Fibroblast of mammary gland (primary cell): Measurements from ENCODE around the gene KLHL29.

Experiments
- DNase-seq: peaks from one replicate; pipeline ENCODE4 v3.0.0-alpha.2; 2010; ENCODE audit warnings: low read depth
- H3K4me3 ChIP-seq: 2 replicates; pipeline ENCODE4 v1.5.1; 2011; ENCODE audit warnings: low read depth, mild to moderate bottlenecking, low read length, moderate library complexity; ENCODE audit not compliant: control insufficient read depth
- TF ChIP-seq, protein P1 (sequence below): conservative IDR thresholded peaks from 2 replicates; pipeline ENCODE4 v1.5.1; 2011; ENCODE audit warnings: low read depth, low read length, inconsistent platforms; ENCODE audit not compliant: control insufficient read depth, insufficient read depth

Gene KLHL29

DNA sequence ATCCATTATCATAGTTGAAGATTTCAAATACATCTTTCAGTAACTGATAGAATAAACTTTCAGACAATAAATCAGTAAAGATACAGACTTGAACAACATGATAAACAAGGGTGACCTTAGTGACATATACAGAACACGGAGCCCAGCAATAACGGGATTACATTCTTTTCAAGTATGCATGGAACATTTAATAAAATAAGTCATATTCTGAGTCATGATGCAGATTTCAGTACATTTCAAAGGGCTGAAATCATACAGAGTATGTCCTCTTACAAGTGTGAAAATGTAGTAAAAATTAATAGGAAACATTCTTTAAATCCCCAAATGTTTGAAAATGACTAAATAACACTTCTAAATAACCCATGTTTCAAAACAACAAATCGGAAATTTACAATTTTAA lies 17.2 kb upstream of the KLHL29 start:
- DNase-seq: peak; percentile 57
- TF ChIP-seq, protein P1, sequence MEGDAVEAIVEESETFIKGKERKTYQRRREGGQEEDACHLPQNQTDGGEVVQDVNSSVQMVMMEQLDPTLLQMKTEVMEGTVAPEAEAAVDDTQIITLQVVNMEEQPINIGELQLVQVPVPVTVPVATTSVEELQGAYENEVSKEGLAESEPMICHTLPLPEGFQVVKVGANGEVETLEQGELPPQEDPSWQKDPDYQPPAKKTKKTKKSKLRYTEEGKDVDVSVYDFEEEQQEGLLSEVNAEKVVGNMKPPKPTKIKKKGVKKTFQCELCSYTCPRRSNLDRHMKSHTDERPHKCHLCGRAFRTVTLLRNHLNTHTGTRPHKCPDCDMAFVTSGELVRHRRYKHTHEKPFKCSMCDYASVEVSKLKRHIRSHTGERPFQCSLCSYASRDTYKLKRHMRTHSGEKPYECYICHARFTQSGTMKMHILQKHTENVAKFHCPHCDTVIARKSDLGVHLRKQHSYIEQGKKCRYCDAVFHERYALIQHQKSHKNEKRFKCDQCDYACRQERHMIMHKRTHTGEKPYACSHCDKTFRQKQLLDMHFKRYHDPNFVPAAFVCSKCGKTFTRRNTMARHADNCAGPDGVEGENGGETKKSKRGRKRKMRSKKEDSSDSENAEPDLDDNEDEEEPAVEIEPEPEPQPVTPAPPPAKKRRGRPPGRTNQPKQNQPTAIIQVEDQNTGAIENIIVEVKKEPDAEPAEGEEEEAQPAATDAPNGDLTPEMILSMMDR: no peak
- H3K4me3 ChIP-seq: no peak overlapping the region

DNA sequence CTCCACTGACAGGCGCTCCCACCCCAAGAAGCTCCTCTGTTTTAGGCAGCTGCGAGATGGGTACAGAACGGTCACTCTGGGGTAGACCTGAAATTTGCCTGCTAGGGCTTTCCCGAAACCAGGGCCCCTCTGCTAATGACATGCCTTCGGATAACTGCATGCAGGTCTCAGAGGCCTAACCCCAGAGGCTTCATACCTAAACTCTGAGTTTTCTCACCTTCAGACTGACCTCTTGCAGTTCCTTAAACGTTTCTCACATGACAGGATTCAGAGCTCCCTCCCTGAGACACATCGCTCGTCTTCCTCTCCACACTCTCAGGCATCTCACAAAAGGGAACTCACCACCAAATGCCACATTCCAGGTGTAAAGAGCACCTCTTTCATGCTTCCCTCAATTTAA lies 11.3 kb upstream of the KLHL29 start:
- TF ChIP-seq, protein P1: no peak
- no peak for DNase-seq

DNA sequence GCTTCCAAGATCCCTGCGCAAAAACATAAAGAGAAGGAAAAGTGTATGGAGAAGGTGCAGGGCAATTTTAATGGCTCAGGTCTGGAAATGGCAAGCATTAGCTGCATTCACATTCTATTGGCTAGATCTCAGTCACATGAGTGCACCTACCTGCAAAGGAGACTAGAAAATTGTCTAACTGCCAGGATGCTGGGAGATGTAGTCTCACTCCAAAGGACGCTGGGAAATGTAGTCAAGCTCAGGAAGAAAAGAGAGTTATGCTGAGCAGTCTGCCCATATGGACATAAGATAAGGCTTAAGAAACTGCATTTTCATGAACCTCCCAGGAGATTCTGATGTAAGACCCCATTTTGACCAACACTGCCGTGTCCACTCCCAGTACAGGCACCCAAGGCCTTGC lies 9.5 kb upstream of the KLHL29 start:
- TF ChIP-seq, protein P1: no peak
- DNase-seq: no peak
- H3K4me3 ChIP-seq: no peak overlapping the region

More for the DNA sequence above, 11.3 kb upstream of the KLHL29 start:
- H3K4me3 ChIP-seq: no peak overlapping the region

DNA sequence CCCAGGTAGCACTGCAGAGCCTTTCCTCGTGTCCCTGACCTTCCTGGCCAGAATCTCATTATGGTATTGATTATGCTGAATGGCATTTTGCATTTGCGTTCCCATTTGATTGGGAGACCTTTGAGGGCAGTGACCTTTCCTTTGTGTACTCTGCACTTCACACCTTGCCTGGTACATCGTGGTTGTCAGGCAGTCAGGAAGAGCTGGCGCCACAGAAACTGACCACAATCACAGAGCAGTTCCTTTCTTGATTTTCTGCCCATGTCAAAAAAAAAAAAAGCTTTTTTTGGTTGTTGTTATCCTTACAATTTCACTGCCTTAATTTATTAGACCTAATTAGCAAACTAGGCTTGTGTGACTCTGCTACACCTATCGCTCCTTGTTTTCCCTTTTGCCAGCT lies 8.9 kb upstream of the KLHL29 start:
- TF ChIP-seq, protein P1: no peak
- DNase-seq: no peak
- no peak overlapping the region for H3K4me3 ChIP-seq

DNA sequence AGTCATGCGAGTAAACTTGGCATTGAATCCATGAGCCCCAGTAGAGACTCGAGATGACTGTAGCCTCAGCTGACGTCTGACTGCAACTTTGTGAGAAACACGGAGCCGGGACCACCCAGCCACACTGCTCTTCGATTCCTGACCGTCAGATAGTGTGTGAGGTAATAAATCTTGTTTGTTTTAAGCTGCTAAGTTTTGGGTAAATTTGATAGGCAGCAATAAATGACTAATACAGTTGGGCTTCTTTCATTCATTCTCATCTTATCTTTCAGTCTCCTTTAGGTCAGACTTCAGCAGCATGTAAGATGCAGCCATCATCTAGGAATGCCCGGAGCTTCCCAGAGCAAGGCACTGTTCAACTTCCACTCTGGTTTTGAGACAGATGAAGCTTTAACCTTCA lies 8.0 kb upstream of the KLHL29 start:
- no peak for DNase-seq

DNA sequence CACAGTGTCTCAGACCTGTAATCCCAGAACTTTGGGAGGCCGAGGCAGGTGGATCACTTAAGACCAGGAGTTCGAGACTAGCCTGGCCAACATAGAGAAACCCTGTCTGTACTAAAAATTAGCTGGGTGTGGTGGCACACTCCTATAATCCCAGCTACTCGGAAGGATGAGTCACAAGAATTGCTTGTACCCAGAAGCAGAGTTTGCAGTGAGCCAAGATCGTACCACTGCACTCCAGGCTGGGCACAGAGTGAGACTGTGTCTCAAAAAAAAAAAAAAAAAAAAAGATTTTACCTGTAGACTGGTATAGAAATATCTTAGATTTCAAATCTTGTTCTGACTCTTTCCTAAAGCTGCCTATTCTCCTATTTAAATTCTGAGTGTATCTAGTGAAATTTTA lies 7.2 kb upstream of the KLHL29 start:
- no peak for DNase-seq
- no peak overlapping the region for H3K4me3 ChIP-seq
- TF ChIP-seq, protein P1: no peak

More for the DNA sequence above, 8.0 kb upstream of the KLHL29 start:
- TF ChIP-seq, protein P1: no peak
- H3K4me3 ChIP-seq: no peak overlapping the region

DNA sequence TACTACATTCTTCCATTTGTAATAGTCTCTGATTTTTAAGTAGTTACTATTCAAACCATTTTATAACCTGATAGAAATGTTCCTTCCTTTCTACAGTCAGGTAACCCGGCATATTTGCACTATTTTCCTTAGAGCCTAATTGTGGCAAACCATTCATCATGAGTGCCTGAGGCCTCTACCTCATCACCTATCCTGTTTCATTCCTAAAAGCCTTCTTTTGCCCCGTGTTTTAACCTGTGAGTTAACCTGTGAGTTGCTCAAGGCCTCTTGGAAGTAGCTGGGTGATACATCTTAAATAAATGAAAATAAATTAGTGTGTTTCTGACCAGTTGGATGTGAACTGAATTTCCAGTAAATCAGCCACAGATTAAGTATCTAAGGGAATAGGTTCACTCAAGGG lies 6.5 kb upstream of the KLHL29 start:
- TF ChIP-seq, protein P1: no peak
- no peak overlapping the region for H3K4me3 ChIP-seq
- DNase-seq: no peak
